ENCODE results near the gene TNN.

DNA sequence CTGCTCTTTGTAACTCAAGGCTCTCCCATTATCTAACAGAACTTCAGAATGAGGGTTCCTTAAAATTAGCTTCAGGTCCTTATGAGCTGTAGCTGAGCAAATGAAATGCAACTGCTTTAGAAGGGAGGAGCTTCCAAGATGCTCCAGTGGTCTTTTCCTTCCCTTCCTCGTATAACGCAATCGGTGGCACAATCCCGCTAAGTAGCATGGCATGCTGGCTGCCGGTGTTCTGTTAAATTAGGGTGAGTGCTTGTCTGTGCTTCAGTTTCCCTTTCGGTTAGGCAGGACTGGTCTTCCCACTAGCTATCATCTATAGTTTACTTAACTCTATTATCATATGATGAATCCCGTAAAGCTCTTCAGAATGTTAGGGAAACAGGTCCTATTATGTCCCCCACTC is 124.0 kb downstream of the TNN start:
- TF ChIP-seq, protein P1, sequence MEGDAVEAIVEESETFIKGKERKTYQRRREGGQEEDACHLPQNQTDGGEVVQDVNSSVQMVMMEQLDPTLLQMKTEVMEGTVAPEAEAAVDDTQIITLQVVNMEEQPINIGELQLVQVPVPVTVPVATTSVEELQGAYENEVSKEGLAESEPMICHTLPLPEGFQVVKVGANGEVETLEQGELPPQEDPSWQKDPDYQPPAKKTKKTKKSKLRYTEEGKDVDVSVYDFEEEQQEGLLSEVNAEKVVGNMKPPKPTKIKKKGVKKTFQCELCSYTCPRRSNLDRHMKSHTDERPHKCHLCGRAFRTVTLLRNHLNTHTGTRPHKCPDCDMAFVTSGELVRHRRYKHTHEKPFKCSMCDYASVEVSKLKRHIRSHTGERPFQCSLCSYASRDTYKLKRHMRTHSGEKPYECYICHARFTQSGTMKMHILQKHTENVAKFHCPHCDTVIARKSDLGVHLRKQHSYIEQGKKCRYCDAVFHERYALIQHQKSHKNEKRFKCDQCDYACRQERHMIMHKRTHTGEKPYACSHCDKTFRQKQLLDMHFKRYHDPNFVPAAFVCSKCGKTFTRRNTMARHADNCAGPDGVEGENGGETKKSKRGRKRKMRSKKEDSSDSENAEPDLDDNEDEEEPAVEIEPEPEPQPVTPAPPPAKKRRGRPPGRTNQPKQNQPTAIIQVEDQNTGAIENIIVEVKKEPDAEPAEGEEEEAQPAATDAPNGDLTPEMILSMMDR (IDR thresholded peaks at IDR 0.05): no peak
- TF ChIP-seq POLR2A (IDR thresholded peaks at IDR 0.05): no peak
